ENCODE results near the gene PPIP5K2. TPM values are rescaled to one million over a fixed set of nuclear protein-coding genes. Genes with fewer than 3 reads are reported as not detected.

PPIP5K2 gene
- total RNA-seq, 1 donor from 2014 or later = 71.5 TPM

DNA sequence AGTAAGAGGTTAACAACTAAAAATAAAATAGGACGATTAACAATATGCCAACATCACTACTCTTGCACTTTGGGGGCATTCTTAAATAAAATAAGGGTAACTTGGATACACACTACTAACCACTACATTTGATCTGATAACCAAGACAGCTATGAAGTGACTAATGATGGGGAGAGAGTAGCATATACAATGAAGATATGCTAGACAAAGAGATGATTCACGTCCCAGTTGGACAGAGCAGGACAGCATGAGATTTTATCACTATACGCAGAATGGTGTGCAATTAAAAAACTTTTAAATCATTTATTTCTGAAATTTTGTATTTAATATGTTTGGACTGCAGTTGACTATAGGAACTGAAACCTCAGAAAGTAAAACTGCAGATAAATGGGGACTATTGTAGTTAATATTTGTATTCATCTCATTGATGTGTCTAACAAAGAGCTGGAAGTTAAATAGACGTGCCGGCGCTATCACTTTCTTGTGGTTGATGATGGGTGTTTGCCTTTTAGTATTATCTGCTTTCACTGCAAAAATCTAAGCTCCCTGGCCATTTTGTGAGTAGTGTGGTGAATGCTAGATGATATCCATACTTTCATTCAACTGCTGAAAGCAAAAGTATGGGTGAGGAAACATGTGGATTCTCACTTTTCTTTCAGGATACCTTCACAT lies 18.9 kb upstream of the PPIP5K2 start:
- Mint-ChIP-seq H3K36me3 (peaks cover 6% of the 10 kb centered on the region), H3K27me3 (no peaks in the 10 kb centered on the region), H3K4me3 (no peak overlapping the region), H3K27ac (no peak overlapping the region), H3K9me3 (no peaks in the 10 kb centered on the region), H3K4me1 (ENCODE audit: unreplicated experiment) (no peaks in the 10 kb centered on the region)
- no peak for DNase-seq (ENCODE audit: extremely low spot score, unreplicated experiment)
- TF ChIP-seq, protein P1, sequence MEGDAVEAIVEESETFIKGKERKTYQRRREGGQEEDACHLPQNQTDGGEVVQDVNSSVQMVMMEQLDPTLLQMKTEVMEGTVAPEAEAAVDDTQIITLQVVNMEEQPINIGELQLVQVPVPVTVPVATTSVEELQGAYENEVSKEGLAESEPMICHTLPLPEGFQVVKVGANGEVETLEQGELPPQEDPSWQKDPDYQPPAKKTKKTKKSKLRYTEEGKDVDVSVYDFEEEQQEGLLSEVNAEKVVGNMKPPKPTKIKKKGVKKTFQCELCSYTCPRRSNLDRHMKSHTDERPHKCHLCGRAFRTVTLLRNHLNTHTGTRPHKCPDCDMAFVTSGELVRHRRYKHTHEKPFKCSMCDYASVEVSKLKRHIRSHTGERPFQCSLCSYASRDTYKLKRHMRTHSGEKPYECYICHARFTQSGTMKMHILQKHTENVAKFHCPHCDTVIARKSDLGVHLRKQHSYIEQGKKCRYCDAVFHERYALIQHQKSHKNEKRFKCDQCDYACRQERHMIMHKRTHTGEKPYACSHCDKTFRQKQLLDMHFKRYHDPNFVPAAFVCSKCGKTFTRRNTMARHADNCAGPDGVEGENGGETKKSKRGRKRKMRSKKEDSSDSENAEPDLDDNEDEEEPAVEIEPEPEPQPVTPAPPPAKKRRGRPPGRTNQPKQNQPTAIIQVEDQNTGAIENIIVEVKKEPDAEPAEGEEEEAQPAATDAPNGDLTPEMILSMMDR (conservative IDR thresholded peaks at IDR 0.05) = no peak

DNA sequence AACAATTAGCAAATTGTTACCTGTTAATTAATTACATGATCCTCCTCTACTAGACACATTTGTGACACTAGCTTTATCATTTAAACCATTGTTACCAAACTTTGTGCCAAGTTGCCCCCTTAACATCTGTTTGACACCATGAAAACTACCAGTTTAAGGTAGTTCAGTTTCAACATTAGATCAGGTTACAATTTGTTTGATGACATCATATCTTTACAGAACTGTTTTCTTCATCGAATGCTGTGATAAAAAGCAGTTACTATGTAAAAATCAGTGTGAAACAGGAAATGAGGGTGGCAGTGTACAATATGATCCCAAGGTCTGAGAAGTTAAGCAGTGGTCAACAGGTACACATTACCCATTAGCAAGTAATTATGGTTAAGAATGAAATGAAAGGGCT lies 17.9 kb upstream of the PPIP5K2 start:
- no peak overlapping the region for H3K27ac Mint-ChIP-seq
- no peaks in the 10 kb centered on the region for H3K9me3 Mint-ChIP-seq
- no peaks in the 10 kb centered on the region for H3K27me3 Mint-ChIP-seq
- TF ChIP-seq, protein P1 (conservative IDR thresholded peaks at IDR 0.05) = no peak
- peaks cover 3% of the 10 kb centered on the region for H3K36me3 Mint-ChIP-seq
- H3K4me3 Mint-ChIP-seq = no peak overlapping the region
- H3K4me1 Mint-ChIP-seq (ENCODE audit: unreplicated experiment) = no peaks in the 10 kb centered on the region
- no peak for DNase-seq (ENCODE audit: extremely low spot score, unreplicated experiment)

DNA sequence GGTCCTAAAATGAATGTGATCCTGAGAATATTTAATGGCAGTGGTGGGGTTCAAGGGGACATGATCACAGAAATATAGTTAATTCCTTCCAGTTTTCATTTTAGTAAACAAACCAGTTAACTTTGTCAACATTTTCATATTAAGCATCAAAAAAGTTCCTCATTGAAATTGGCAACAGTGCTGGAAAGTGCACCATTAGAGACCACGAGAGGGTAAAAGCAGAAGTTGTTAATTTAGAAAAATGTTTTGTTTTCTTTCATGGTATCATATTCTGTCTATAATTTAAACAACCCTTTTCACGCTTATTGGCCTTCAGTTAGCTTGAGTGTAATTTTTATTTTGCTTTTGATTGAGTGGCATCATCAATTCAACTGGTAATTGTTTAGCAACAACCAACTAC lies 12.0 kb upstream of the PPIP5K2 start:
- DNase-seq (ENCODE audit: extremely low spot score, unreplicated experiment) = no peak
- peaks cover 4% of the 10 kb centered on the region for H3K9me3 Mint-ChIP-seq
- no peak overlapping the region for H3K4me3 Mint-ChIP-seq
- no peaks in the 10 kb centered on the region for H3K27me3 Mint-ChIP-seq
- peaks cover 8% of the 10 kb centered on the region for H3K36me3 Mint-ChIP-seq
- H3K4me1 Mint-ChIP-seq (ENCODE audit: unreplicated experiment) = no peaks in the 10 kb centered on the region
- TF ChIP-seq, protein P1 (conservative IDR thresholded peaks at IDR 0.05) = no peak
- H3K27ac Mint-ChIP-seq = no peak overlapping the region

DNA sequence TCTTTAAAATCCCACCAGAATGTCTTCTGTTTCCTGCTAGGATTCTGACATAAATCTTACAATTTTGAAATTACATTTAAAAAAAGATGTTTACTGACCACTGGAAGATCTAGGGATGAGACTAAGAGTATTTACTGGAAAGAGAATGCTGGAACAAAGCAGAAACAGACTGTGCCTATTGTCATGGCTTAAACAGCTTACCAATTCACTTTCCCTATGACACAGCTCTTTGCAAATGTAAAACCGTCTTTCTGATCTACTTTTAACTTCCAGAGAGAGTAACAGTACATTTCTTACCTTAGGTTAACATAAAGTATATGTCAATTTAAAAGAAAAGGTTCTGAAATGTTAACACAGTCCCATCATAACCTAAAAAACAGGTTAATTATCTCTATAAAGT lies 10.8 kb upstream of the PPIP5K2 start:
- Mint-ChIP-seq H3K36me3 (peaks cover 8% of the 10 kb centered on the region), H3K27me3 (no peaks in the 10 kb centered on the region), H3K4me1 (ENCODE audit: unreplicated experiment) (no peaks in the 10 kb centered on the region), H3K9me3 (peaks cover 4% of the 10 kb centered on the region), H3K27ac (no peak overlapping the region), H3K4me3 (no peak overlapping the region)
- TF ChIP-seq, protein P1 (conservative IDR thresholded peaks at IDR 0.05) = no peak
- DNase-seq (ENCODE audit: extremely low spot score, unreplicated experiment) = no peak

DNA sequence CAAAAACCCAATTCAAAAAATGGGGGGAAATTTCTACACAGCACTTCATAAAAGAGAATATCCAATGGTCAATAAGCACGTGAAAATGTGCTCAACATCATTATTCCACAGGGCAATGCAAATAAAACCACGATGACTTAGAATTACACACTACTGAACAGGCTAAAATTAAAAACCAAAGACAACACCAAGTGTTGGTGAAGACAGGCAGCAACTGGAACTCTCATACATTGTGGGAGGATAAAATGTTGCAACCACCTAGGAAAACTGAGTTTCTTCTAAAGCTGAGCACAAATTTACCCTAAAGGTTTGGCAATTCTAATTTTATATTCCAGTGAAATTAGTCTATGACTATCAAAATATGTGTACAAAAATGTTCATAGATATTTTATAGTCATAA lies 9.7 kb upstream of the PPIP5K2 start:
- H3K36me3 Mint-ChIP-seq = peaks cover 8% of the 10 kb centered on the region
- DNase-seq (ENCODE audit: extremely low spot score, unreplicated experiment) = no peak
- H3K27me3 Mint-ChIP-seq = no peaks in the 10 kb centered on the region
- no peak overlapping the region for H3K4me3 Mint-ChIP-seq
- H3K4me1 Mint-ChIP-seq (ENCODE audit: unreplicated experiment) = no peaks in the 10 kb centered on the region
- TF ChIP-seq, protein P1 (conservative IDR thresholded peaks at IDR 0.05) = no peak
- H3K27ac Mint-ChIP-seq = no peak overlapping the region
- peaks cover 4% of the 10 kb centered on the region for H3K9me3 Mint-ChIP-seq
